GM11168 (cell line): ENCODE measurements around the gene TRIM65.

ENCODE experiments used
- in situ Hi-C: fragments of 300-500 bp; cut with MboI; formaldehyde crosslinking; loops from one replicate; pipeline ENCODE4 v1.12.0; 2022; ENCODE audit warnings: low sequenced_read_pairs; ENCODE audit not compliant: unreplicated experiment

The TRIM65 gene

GRCh38 chr17:75842963-75843576 is 53.7 kb downstream of the TRIM65 start:
- in situ Hi-C loops: no loop called here

- in situ Hi-C loops: no loop called here
Observed at GRCh38 chr17:75842411-75842810, 54.3 kb downstream of the TRIM65 start.

GRCh38 chr17:75840799-75841164 is 56.0 kb downstream of the TRIM65 start:
- in situ Hi-C loops: no loop called here

GRCh38 chr17:75839942-75840798 is 56.6 kb downstream of the TRIM65 start:
- in situ Hi-C loops: no loop called here
